Stomach (tissue), 4 donors: Measurements from ENCODE around the gene ZNF672.

Source experiments
- CTCF ChIP-seq, 7 experiments: fragments of 450-650 bp in 4 of 7; fragments of 200-600 bp in 3 of 7; sonication (generic) in 3 of 7; IDR thresholded peaks; one replicate each; pipeline ENCODE4 v1.5.1; 2016 to 2019; ENCODE audit warnings: antibody characterized with exemption in 7 of 7, control low read depth in 2 of 7, mild to moderate bottlenecking in 1 of 7
- POLR2AphosphoS5 ChIP-seq, 3 donors: sonication (generic); formaldehyde crosslinking; IDR thresholded peaks; one replicate each; pipeline ENCODE4 v1.6.1; 2016; ENCODE audit warnings: antibody characterized with exemption in 3 of 3

DNA sequence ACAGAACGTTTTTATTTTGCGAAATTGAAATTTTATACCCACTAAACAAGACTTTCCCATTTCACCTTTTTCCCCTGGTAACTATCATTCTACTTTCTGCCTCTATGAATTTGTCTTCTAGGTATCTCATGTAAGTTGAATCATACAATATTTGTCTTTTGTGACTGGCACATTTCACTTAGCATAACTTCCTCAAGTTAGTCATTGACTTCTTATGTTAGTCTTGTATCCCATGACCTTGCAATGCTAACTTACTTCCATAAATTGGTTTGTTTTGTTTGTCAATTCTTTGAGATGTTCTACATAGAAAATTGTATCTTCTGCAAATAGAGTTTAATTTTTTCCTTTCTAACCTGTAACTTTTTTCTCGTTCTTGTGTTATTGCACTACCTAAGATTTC lies 39.2 kb upstream of the ZNF672 start:
- TF ChIP-seq CTCF (IDR thresholded peaks at IDR 0.05) (no peak), POLR2AphosphoS5 (IDR thresholded peaks at IDR 0.05) (no peak)
